Pancreas (tissue), 10 donors: ENCODE measurements around the gene CRIM1. TPM values are rescaled to one million over a fixed set of nuclear protein-coding genes. Genes with fewer than 3 reads are reported as not detected.

Experiments
- ATAC-seq, 4 donors: fragments of 200-7000 bp; cut with Tn5 transposase; one replicate each; pipeline versions ENCODE4 v1.8.0 to v1.9.1; 2020; ENCODE audit warnings: mild to moderate bottlenecking in 4 of 4, moderate library complexity in 4 of 4
- DNase-seq, 6 donors: peaks; one replicate each; pipeline ENCODE4 v3.0.0-alpha.2; 2020
- FAIRE-seq: peaks from 2 replicates; lab custom pipeline; 2012; peaks lifted over from hg19 to GRCh38; lab: Jason Lieb, UNC
- H3K27ac ChIP-seq, 4 donors: fragments of 200-600 bp; sonication (generic); 1 replicate in 3 of 4; 2 replicates in 1 of 4; pipeline versions ENCODE4 v1.5.0 to v1.8.0; 2020
- H3K27me3 ChIP-seq, 4 donors: fragments of 200-600 bp; one replicate each; pipeline ENCODE4 v1.8.0; 2021
- H3K36me3 ChIP-seq, 3 donors: fragments of 200-600 bp; sonication (generic) in 1 of 3; one replicate each; pipeline versions ENCODE4 v1.5.0 to v1.8.0; 2020 to 2021
- H3K4me1 ChIP-seq, 3 donors: fragments of 200-600 bp; one replicate each; pipeline ENCODE4 v1.8.0; 2021
- H3K4me3 ChIP-seq, 4 donors: fragments of 200-600 bp; sonication (generic) in 2 of 4; one replicate each; pipeline versions ENCODE4 v1.5.0 to v1.8.0; 2020 to 2021
- H3K9me3 ChIP-seq, 4 donors: fragments of 200-600 bp; one replicate each; pipeline ENCODE4 v1.8.0; 2021
- CTCF ChIP-seq, 4 donors: fragments of 200-600 bp; sonication (generic) in 3 of 4; IDR thresholded peaks; one replicate each; pipeline versions ENCODE4 v1.5.0 to v1.8.0; 2021; ENCODE audit warnings: antibody characterized with exemption in 4 of 4
- WGBS, 2 donors: extraction: QIAGEN DNeasy Blood & Tissue Kit; methylation state at CpG; one replicate each; pipeline ENCODE4 v1.1.7; 2013; 5-methylcytosine and 5-hydroxymethylcytosine counted together
- intact Hi-C, 3 donors: fragments of 100-400 bp; cut with DNase I; formaldehyde crosslinking; loops; one replicate each; pipeline versions ENCODE4 v1.11.1 to v1.14.2; 2022
- polyA plus RNA-seq, 2 donors: library from polyadenylated mRNA; stranded (reverse); fragments of 200-250 nt; gene quantifications; one replicate each; pipeline ENCODE4 v1.2.3, GENCODE V29; 2013
- total RNA-seq, 6 donors: library from RNA; stranded (reverse); fragmentation: NEBNext Ultra II Directional in 4 of 6; extraction: Animal tissue kit (Norgen Biotek cat#: 25700) in 4 of 6; gene quantifications; one replicate each; pipeline versions ENCODE4 v1.2.1 to v1.2.4, GENCODE V29; 2021 to 2023
- donor health status: healthy with polysubstance abuse.
- donor health status: DM: no; HTN: no; CAD: no; lungs with moderate emphysema.
- donor health status: DM: no; HTN: no; CAD: no.
- donor health status: control.
- donor health status: control.
- donor health status: Bipolar disorder and iron deficiency.
- donor health status: DM: yes; HTN: yes; CAD: no.
- donor health status: DM: no; HTN: no; CAD: no.
- donor health status: DM: no; HTN: no; CAD: no.
- donor health status: DM: yes; HTN: yes; CAD: no.

CRIM1 gene
- total and polyA plus RNA-seq, 8 donors: 5.2 to 29.1 (median 20.2) TPM

- no peak for FAIRE-seq
Observed at GRCh38 chr2:36348721-36349120, 6.9 kb upstream of the CRIM1 start.

DNA sequence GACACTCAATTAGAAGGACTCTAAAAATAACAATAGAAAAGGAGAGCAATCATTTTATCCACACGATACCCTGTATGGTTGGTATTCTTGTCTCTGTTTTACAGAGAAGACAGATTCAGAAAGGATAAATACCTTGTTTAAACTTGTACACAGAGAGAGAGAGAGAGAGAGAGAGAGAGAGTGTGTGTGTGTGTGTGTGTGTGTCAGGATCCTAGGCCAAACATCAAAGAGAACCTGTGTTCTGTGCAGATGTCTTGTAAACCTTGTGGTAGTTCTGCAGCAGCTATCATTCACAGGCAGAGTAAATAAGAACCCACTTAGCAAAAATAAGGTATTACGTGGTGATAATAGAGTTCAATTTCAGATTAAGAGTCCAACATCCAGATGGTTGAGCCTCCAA, 4.3 kb upstream of the CRIM1 start:
- TF ChIP-seq CTCF (IDR thresholded peaks at IDR 0.05): no peak
- DNase-seq: no peak
- H3K36me3 ChIP-seq: no peaks in the 10 kb centered on the region
- intact Hi-C loops: loop anchor here (5.0 to 10.0 kb wide), 4 partner anchors 111 to 314 kb away; no protein-coding TSS in a partner anchor
- no peaks in the 10 kb centered on the region for H3K9me3 ChIP-seq
- no peaks in the 10 kb centered on the region for H3K27me3 ChIP-seq
- no peak overlapping the region for H3K27ac ChIP-seq
- no peak for FAIRE-seq
- ATAC-seq: no peak
- no peak overlapping the region for H3K4me3 ChIP-seq
- H3K4me1 ChIP-seq: peaks cover 0 to 5% (median 0%) of the 10 kb centered on the region in 3 donors
- 83 to 87% methylated on average over 2 of the region's 2 CpGs for WGBS, 2 donors

More at GRCh38 chr2:36348721-36349120, 6.9 kb upstream of the CRIM1 start:
- ATAC-seq (no peak), DNase-seq (no peak)
- Histone ChIP-seq H3K4me3 (no peak overlapping the region), H3K9me3 (no peaks in the 10 kb centered on the region), H3K27me3 (no peaks in the 10 kb centered on the region), H3K36me3 (no peaks in the 10 kb centered on the region), H3K4me1 (peaks cover 0 to 5% (median 0%) of the 10 kb centered on the region in 3 donors), H3K27ac (no peak overlapping the region)
- WGBS, 2 donors: 34 to 37% methylated on average over 2 of the region's 2 CpGs
- intact Hi-C loops: no loop called here
- TF ChIP-seq CTCF (IDR thresholded peaks at IDR 0.05): no peak

GRCh38 chr2:36351736-36352349, 3.7 kb upstream of the CRIM1 start:
- Histone ChIP-seq H3K27ac (no peak overlapping the region), H3K36me3 (no peaks in the 10 kb centered on the region), H3K27me3 (no peaks in the 10 kb centered on the region), H3K4me1 (peaks cover 0 to 5% (median 5%) of the 10 kb centered on the region in 3 donors), H3K4me3 (no peak overlapping the region), H3K9me3 (no peaks in the 10 kb centered on the region)
- TF ChIP-seq CTCF (IDR thresholded peaks at IDR 0.05): peak in 1 of 4 donors; percentile 31
- intact Hi-C loops: loop anchor here (5.0 to 10.0 kb wide), 4 partner anchors 110 to 313 kb away; no protein-coding TSS in a partner anchor
- DNase-seq (no peak), FAIRE-seq (no peak), ATAC-seq (peak in 2 of 4 donors; percentile 7 to 21)
- 20 to 28% methylated on average over 10 of the region's 10 CpGs for WGBS, 2 donors

GRCh38 chr2:36352701-36353100, 2.9 kb upstream of the CRIM1 start:
- Histone ChIP-seq H3K27me3 (no peaks in the 10 kb centered on the region), H3K36me3 (no peaks in the 10 kb centered on the region), H3K4me3 (no peak overlapping the region), H3K9me3 (no peaks in the 10 kb centered on the region), H3K4me1 (peaks cover 0 to 6% (median 5%) of the 10 kb centered on the region in 3 donors), H3K27ac (no peak overlapping the region)
- intact Hi-C loops: loop anchor here (5.0 to 10.0 kb wide), 4 partner anchors 110 to 312 kb away; no protein-coding TSS in a partner anchor
- DNase-seq (no peak), FAIRE-seq (no peak), ATAC-seq (no peak)
- WGBS, 2 donors: 51 to 65% methylated on average over 3 of the region's 3 CpGs
- TF ChIP-seq CTCF (IDR thresholded peaks at IDR 0.05): no peak

DNA sequence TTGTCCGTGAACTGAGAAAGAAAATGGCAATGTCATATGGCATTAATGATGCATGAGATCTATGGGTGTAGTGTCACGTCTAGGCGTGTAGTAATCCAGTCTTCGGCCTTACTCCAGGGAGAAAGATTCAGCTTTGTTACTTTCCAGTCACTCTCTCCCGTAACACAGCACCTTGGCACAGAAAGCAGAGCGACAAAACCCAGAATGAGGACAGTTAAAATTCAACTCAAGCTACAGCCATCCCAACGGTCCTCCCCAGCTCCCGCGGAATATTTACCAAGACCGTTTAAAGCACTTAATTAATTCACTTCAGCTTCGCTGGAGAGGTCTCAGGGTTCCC, 797 bp upstream of the CRIM1 start:
- Histone ChIP-seq H3K36me3 (no peaks in the 10 kb centered on the region), H3K9me3 (no peaks in the 10 kb centered on the region), H3K27ac (peak overlapping the region in 3 of 4 donors; percentile 38 to 72 (median 67)), H3K4me3 (peak overlapping the region in 3 of 4 donors; percentile 47 to 69 (median 60)), H3K27me3 (no peaks in the 10 kb centered on the region), H3K4me1 (peaks cover 0 to 6% (median 5%) of the 10 kb centered on the region in 3 donors)
- FAIRE-seq: no peak
- WGBS, 2 donors: 20 to 30% methylated on average over 11 of the region's 11 CpGs
- TF ChIP-seq CTCF (IDR thresholded peaks at IDR 0.05): no peak
- DNase-seq: no peak
- ATAC-seq: no peak
- intact Hi-C loops: loop anchor here (5.0 to 10.0 kb wide), 4 partner anchors 108 to 310 kb away; no protein-coding TSS in a partner anchor
